Caco-2 (cell line): Measurements from ENCODE around the gene ADGRB3. TPM values are rescaled to one million over a fixed set of nuclear protein-coding genes. Genes with fewer than 3 reads are reported as not detected.

Experiments used
- BruUV-seq: library from RNA; stranded (reverse); fragments of 400-500 nt; replicated peaks from 2 replicates; lab custom pipeline; 2021; lab: Mats Ljungman, UMichigan
- CTCF ChIA-PET: fragments of 300-600 bp; sonication (Branson Sonifier 250); formaldehyde crosslinking; loops from one replicate; lab custom pipeline; 2022; ENCODE audit warnings: antibody characterized with exemption; lab: Charles Lee
- POLR2A ChIA-PET: fragments of 300-600 bp; sonication (Branson Sonifier 250); formaldehyde crosslinking; loops from one replicate; lab custom pipeline; 2022; ENCODE audit warnings: antibody characterized with exemption; lab: Charles Lee
- DNase-seq, 2 experiments: peaks; one replicate each; pipeline versions ENCODE4 v3.0.0 to v3.0.0-alpha.2; 2020 to 2022
- H3K27me3 ChIP-seq: replicated peaks from 2 replicates; pipeline ENCODE4 v1.6.0; 2011; ENCODE audit warnings: low read length; ENCODE audit not compliant: control insufficient read depth, insufficient read depth
- H3K36me3 ChIP-seq: 2 replicates; pipeline ENCODE4 v1.5.1; 2011; ENCODE audit warnings: low read length; ENCODE audit not compliant: control insufficient read depth, insufficient read depth
- H3K4me1 ChIP-seq: fragments of 250-450 bp; sonication (Bioruptor Pico); 2 replicates; pipeline ENCODE4 v1.5.1; 2020; ENCODE audit warnings: mild to moderate bottlenecking
- H3K4me3 ChIP-seq: 2 replicates; pipeline ENCODE4 v1.5.1; 2011; ENCODE audit warnings: low read depth, mild to moderate bottlenecking, control low read depth, low read length
- H3K9me3 ChIP-seq: fragments of 250-450 bp; sonication (Bioruptor Pico); 2 replicates; pipeline ENCODE4 v1.5.1; 2020; ENCODE audit warnings: mild to moderate bottlenecking, moderate library complexity
- H3K27ac Mint-ChIP-seq: one replicate; pipeline ENCODE4 v1.8.0; 2022; ENCODE audit warnings: mixed read lengths; ENCODE audit not compliant: unreplicated experiment
- H3K27me3 Mint-ChIP-seq: one replicate; pipeline ENCODE4 v1.8.0; 2022; ENCODE audit warnings: mixed read lengths; ENCODE audit not compliant: insufficient read depth, unreplicated experiment
- H3K36me3 Mint-ChIP-seq: one replicate; pipeline ENCODE4 v1.8.0; 2022; ENCODE audit warnings: mild to moderate bottlenecking, mixed read lengths; ENCODE audit not compliant: insufficient read depth, unreplicated experiment
- H3K4me1 Mint-ChIP-seq: one replicate; pipeline ENCODE4 v1.8.0; 2022; ENCODE audit warnings: low read depth, mixed read lengths; ENCODE audit not compliant: unreplicated experiment
- H3K4me3 Mint-ChIP-seq: one replicate; pipeline ENCODE4 v1.8.0; 2022; ENCODE audit warnings: mild to moderate bottlenecking, moderate library complexity, mixed read lengths; ENCODE audit not compliant: unreplicated experiment
- H3K9me3 Mint-ChIP-seq: one replicate; pipeline ENCODE4 v1.8.0; 2022; ENCODE audit warnings: mixed read lengths; ENCODE audit not compliant: unreplicated experiment
- CTCF ChIP-seq, 2 experiments: fragments of 200-600 bp in 1 of 2; IDR thresholded peaks; 1 replicate in 1 of 2; 2 replicates in 1 of 2; pipeline versions ENCODE4 v1.5.1 to v1.8.0; 2011 to 2022; ENCODE audit warnings: antibody characterized with exemption in 1 of 2, control low read depth in 1 of 2, inconsistent platforms in 1 of 2, low read depth in 1 of 2, low read length in 1 of 2, mild to moderate bottlenecking in 1 of 2, moderate library complexity in 1 of 2; ENCODE audit not compliant: insufficient read depth in 1 of 2, severe bottlenecking in 1 of 2, unreplicated experiment in 1 of 2
- intact Hi-C: fragments of 100-400 bp; cut with micrococcal nuclease; formaldehyde crosslinking; loops from one replicate; pipeline ENCODE4 v1.10.0; 2022; ENCODE audit not compliant: unreplicated experiment
- total RNA-seq: library from RNA; stranded (reverse); gene quantifications from 2 replicates; pipeline ENCODE4 v1.2.3, GENCODE V29; 2022

ADGRB3 gene
- total RNA-seq, 1 experiment from 2014 or later: 0.18 TPM

- Histone ChIP-seq H3K4me3 (no peak overlapping the region), H3K4me1 (no peaks in the 10 kb centered on the region), H3K9me3 (no peaks in the 10 kb centered on the region), H3K27me3 (no peaks in the 10 kb centered on the region), H3K36me3 (no peaks in the 10 kb centered on the region)
- Mint-ChIP-seq H3K27me3 (peaks cover 4% of the 10 kb centered on the region), H3K36me3 (no peaks in the 10 kb centered on the region), H3K27ac (no peak overlapping the region), H3K4me1 (no peaks in the 10 kb centered on the region), H3K4me3 (no peak overlapping the region), H3K9me3 (no peaks in the 10 kb centered on the region)
- ChIA-PET POLR2A (no interaction called here), CTCF (no interaction called here)
- no peak for TF ChIP-seq CTCF (IDR thresholded peaks at IDR 0.05; ENCODE audit: insufficient read depth in 1 of 2, low read depth in 1 of 2, low read length in 1 of 2, severe bottlenecking in 1 of 2, unreplicated experiment in 1 of 2)
- no TSS peak for BruUV-seq
- intact Hi-C loops: no loop called here
- no peak for DNase-seq
Measured at GRCh38 chr6:69263297-69263696, 628.2 kb downstream of the ADGRB3 start.

- DNase-seq: no peak
- Histone ChIP-seq H3K36me3 (no peaks in the 10 kb centered on the region), H3K9me3 (no peaks in the 10 kb centered on the region), H3K27me3 (no peaks in the 10 kb centered on the region), H3K4me3 (no peak overlapping the region), H3K4me1 (no peaks in the 10 kb centered on the region)
- ChIA-PET CTCF (no interaction called here), POLR2A (no interaction called here)
- Mint-ChIP-seq H3K4me1 (no peaks in the 10 kb centered on the region), H3K9me3 (no peaks in the 10 kb centered on the region), H3K27me3 (peaks cover 4% of the 10 kb centered on the region), H3K4me3 (no peak overlapping the region), H3K36me3 (no peaks in the 10 kb centered on the region), H3K27ac (no peak overlapping the region)
- BruUV-seq: no TSS peak
- no peak for TF ChIP-seq CTCF (IDR thresholded peaks at IDR 0.05; ENCODE audit: insufficient read depth in 1 of 2, low read depth in 1 of 2, low read length in 1 of 2, severe bottlenecking in 1 of 2, unreplicated experiment in 1 of 2)
- intact Hi-C loops: no loop called here
Measured at GRCh38 chr6:69265090-69265489, 630.0 kb downstream of the ADGRB3 start.

- no peak for TF ChIP-seq CTCF (IDR thresholded peaks at IDR 0.05; ENCODE audit: insufficient read depth in 1 of 2, low read depth in 1 of 2, low read length in 1 of 2, severe bottlenecking in 1 of 2, unreplicated experiment in 1 of 2)
- Histone ChIP-seq H3K27me3 (no peaks in the 10 kb centered on the region), H3K4me3 (no peak overlapping the region), H3K4me1 (no peaks in the 10 kb centered on the region), H3K36me3 (no peaks in the 10 kb centered on the region), H3K9me3 (no peaks in the 10 kb centered on the region)
- intact Hi-C loops: no loop called here
- no TSS peak for BruUV-seq
- no peaks in the 10 kb centered on the region for H3K9me3 Mint-ChIP-seq
- ChIA-PET POLR2A (no interaction called here), CTCF (no interaction called here)
- H3K4me3 Mint-ChIP-seq: no peak overlapping the region
- no peaks in the 10 kb centered on the region for H3K36me3 Mint-ChIP-seq
- no peak for DNase-seq
- peaks cover 4% of the 10 kb centered on the region for H3K27me3 Mint-ChIP-seq
- no peak overlapping the region for H3K27ac Mint-ChIP-seq
- H3K4me1 Mint-ChIP-seq: no peaks in the 10 kb centered on the region
Measured at GRCh38 chr6:69265706-69266105, 630.6 kb downstream of the ADGRB3 start.
